LNCaP clone FGC (cell line): ENCODE measurements around the gene KLK3.

ENCODE experiments used
- DNase-seq: peaks from one replicate; pipeline ENCODE4 v3.0.0-alpha.2; 2011; ENCODE audit warnings: low read depth
- H3K4me3 ChIP-seq: 2 replicates; pipeline ENCODE4 v1.5.1; 2011; ENCODE audit warnings: mild to moderate bottlenecking, low read depth, low read length, control low read depth
- TF ChIP-seq, protein P1 (sequence below): IDR thresholded peaks from 2 replicates; pipeline ENCODE4 v1.5.1; 2012; ENCODE audit warnings: mild to moderate bottlenecking; ENCODE audit not compliant: control insufficient read depth, insufficient read depth; ENCODE audit errors: extremely low read depth

Gene KLK3

DNA sequence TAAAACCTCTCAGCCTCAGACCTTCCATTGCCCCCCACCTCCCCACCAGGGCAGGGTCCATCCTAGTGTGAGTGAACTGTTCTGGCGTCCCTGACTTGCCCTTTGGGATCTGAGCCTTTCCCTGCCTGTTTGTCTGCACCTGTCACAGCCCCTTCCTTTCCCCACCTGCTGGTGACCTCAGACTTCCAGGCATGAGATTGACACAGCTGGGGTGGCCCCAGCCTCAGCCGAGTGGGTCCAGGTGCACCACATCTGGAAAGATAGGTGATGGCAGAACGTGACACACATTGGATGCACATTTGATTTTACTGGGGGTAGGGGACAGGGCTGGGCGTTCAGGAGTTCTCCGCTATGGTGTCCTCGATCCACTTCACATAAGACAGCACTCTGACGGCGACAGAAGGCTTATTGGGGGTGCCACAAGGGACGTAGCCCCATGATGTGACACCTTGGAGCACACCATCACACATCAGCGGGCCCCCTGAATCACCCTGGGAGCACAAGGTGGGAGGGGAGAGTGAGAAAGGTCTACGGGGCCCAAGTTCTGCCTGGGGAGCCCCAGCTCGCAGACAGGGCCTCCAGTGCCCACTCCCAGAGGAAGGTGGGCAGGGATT is 35.7 kb upstream of the KLK3 start:
- TF ChIP-seq, protein P1, sequence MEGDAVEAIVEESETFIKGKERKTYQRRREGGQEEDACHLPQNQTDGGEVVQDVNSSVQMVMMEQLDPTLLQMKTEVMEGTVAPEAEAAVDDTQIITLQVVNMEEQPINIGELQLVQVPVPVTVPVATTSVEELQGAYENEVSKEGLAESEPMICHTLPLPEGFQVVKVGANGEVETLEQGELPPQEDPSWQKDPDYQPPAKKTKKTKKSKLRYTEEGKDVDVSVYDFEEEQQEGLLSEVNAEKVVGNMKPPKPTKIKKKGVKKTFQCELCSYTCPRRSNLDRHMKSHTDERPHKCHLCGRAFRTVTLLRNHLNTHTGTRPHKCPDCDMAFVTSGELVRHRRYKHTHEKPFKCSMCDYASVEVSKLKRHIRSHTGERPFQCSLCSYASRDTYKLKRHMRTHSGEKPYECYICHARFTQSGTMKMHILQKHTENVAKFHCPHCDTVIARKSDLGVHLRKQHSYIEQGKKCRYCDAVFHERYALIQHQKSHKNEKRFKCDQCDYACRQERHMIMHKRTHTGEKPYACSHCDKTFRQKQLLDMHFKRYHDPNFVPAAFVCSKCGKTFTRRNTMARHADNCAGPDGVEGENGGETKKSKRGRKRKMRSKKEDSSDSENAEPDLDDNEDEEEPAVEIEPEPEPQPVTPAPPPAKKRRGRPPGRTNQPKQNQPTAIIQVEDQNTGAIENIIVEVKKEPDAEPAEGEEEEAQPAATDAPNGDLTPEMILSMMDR: no peak
- H3K4me3 ChIP-seq: no peak overlapping the region
- no peak for DNase-seq

DNA sequence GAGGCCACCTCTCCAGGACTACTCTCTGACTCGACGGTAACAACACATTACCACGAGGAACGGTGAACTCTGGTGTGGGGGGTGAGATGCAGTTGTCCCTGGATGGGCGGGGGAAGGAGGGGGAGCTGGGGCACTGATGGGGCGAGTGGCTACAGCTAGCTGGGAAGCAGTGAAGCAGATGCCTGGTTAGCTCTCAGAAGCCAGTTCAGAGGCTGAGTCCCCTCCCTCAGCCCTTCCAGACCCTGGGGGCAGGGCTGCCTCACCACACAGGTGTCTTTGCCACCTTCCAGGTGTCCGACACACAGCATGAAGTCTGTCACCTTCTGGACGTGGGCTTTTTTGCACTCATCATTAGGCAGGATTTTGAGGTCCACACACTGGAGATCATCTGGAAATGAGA is 35.1 kb upstream of the KLK3 start:
- no peak for DNase-seq
- TF ChIP-seq, protein P1: no peak
- H3K4me3 ChIP-seq: no peak overlapping the region

DNA sequence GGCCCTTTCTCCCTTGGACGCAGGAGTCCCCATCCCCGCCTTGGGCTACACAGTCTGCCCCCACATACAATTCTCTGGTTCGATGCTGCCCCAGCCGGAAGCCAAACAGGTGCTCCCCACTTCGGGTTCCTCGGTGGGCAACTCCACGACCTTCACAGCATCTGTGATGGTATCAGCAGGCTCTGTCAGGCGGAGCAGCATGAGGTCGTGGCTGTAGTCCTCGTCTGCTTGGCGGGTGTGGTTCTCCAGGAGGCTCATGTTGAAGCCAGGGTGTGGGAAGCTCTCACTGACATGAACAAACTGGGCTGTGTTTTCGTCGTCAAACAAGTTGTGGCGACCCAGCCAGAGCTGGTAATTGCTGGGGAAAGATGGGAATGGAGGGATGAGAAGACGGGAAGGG is 34.6 kb upstream of the KLK3 start:
- TF ChIP-seq, protein P1: no peak
- H3K4me3 ChIP-seq: no peak overlapping the region
- no peak for DNase-seq

DNA sequence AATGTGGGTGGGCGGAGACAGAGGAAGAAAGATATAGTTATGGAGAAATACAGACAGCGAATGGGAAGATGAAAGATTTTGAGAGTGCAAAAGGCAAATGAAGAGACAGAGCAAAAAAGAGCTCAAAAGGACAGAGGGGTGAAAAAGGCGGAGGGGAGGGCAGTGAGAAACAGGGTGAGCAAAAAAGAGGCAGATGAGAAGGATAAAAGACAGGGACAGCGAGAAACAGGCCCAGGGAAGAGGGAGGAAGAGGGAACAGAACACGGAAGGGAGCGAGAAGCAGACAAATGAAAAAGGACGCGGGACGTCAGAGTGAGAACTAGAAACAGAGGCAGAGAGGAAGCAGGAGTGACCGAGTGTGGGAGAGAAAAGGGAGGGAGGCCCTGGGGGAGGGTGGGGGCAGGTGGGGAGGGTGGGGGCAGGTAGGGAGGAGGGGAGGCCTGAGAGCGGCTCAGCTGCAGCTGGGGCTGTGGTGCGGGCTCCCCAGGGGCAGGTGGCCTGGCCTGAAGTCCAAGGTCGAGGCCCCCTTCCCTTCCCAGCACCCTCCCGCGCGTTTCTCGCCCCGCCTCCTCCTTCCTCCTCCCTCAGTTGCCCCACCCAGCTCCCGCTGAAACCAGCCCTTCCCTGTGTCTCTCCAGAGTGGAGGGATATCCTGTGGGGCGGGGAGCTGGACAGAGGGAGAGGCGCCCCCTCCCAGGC is 34.0 kb upstream of the KLK3 start:
- H3K4me3 ChIP-seq: no peak overlapping the region
- no peak for DNase-seq
- TF ChIP-seq, protein P1: no peak

DNA sequence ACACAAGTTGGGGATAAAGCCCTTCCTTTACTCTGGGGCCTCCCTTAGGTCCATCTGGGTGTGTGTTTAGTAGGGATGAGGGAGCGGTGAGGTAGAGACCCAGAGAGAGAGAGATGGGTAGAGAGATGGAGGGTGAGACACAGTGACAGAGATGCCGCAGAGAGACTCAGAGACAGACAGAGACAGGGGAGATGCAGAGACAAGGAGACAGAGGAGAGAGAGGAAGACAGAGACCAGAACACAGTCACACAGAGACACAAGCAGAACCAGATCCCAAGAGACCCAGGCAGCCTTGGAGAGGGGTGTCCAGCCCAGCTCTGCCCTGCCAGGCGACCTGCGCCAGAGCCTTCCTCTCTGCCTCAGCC is 33.5 kb upstream of the KLK3 start:
- TF ChIP-seq, protein P1: no peak
- DNase-seq: no peak
- H3K4me3 ChIP-seq: no peak overlapping the region

DNA sequence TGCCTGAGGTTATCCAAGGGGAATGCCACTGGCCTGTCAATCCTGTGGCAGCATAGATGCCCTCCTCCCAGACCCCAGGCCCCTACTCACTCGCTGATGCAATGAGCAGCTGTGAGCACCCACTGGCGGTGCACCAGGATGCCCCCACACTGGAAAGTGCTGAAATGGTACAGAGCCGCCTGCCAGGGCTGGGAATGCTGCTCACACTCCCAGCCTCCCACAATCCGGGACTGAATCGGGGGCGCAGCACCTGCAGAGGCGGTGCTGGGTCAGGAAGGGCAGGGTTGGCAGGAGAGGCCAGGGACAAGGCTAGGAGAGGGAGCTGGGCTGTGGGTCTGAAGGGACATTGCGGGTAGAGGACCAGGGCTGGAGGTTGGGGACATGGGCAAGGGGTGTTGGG is 33.1 kb upstream of the KLK3 start:
- no peak for DNase-seq
- H3K4me3 ChIP-seq: no peak overlapping the region
- TF ChIP-seq, protein P1: no peak

DNA sequence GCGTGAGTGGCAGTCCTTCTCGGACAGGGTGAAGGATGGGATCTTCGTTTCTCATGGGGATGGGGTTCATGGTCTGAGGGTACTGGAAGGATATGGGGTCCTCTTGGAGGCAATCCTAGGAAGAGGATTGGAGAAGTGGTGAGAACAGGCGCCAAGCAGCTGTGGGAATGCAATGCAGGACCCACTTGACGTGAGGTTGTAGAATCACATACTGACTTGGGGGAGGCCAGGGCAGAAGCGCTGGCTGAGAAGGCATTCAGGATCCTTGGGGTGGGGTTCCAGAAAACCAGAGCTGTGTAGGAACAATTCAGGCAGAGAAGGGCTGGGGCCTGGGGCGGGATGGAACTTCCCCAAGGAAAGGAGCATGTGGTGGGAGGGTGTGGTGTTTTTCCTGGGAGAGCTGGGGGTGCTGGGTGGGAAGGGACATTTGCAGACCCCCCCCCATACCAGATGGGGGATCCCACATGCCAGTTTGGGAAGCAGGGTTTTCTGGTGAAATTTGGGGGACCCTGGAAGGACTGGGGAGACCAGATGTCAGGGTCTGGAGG is 32.0 kb upstream of the KLK3 start:
- TF ChIP-seq, protein P1: no peak
- no peak overlapping the region for H3K4me3 ChIP-seq
- no peak for DNase-seq
